ENCODE measurements around the gene GRID1. TPM values are rescaled to one million over a fixed set of nuclear protein-coding genes. Genes with fewer than 3 reads are reported as not detected.
A peak's percentile ranks its signal among the peaks of the same experiment; 100 is the strongest.

GRID1 gene
- total RNA-seq: 1.1 and 1.2 TPM in 2 replicates
- long read RNA-seq, partial matches to known transcripts: 0 of 1 reads
- long read RNA-seq, other reads (novel, unspliced or antisense): 1 of 1 reads

DNA sequence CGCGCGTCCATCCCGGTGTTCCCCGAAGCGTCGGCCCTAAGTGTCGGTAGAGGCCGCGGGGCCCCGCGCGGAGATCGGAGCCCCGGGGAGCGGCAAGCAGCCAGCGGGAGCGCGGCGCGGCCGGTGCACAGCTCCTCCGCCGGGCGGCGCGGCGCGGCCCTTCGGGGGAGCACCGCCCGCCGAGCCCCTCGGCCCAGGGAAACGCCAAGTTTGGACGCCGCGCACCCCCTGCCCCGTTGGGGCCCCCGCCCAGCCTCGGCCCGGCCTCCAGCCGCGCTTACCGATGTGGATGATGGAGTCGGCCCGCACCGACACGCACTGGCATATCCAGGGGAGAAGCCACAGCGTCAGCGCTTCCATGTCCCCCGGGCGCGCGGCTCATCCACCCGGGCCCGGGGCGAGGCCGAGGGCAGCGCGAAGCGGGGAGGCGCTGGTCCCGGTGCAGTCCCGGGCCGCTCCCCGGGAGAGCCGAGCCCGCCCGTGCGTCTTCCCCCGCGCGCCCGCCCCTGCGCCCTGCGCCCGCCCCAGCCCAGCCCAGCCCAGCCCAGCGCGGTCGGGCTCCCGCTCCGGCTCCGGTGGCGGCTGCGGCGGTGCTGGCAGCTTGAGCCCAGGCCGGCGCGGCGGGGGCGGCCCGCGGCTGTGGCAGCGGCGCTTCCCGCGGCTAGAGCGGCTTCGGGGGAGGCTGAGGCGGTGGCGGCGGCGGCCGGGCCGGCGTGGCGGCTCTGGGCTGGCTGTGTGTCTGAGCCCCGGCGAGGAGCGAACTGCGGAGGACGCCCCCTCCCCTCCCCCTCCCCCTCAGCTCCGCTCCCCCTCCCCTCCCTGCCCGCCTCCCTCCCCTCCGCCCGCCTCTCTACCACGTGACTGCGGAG is at the start of gene GRID1:
Gene GRID1 (minus strand): TSS at position 763 of the 869 bp plus-strand sequence.
- Mint-ChIP-seq H3K27me3 (ENCODE audit: low read depth) (peaks cover 88% of the 10 kb centered on the region), H3K4me1 (peaks cover 12% of the 10 kb centered on the region), H3K27ac (ENCODE audit: unreplicated experiment) (no peak within 1 kb of the TSS), H3K36me3 (ENCODE audit: low read depth) (no peaks in the 10 kb centered on the region), H3K4me3 (peak within 1 kb of the TSS; percentile 88), H3K9me3 (no peaks in the 10 kb centered on the region)
- DNase-seq (ENCODE audit: low read depth, low spot score): no peak
- TF ChIP-seq, protein P1, sequence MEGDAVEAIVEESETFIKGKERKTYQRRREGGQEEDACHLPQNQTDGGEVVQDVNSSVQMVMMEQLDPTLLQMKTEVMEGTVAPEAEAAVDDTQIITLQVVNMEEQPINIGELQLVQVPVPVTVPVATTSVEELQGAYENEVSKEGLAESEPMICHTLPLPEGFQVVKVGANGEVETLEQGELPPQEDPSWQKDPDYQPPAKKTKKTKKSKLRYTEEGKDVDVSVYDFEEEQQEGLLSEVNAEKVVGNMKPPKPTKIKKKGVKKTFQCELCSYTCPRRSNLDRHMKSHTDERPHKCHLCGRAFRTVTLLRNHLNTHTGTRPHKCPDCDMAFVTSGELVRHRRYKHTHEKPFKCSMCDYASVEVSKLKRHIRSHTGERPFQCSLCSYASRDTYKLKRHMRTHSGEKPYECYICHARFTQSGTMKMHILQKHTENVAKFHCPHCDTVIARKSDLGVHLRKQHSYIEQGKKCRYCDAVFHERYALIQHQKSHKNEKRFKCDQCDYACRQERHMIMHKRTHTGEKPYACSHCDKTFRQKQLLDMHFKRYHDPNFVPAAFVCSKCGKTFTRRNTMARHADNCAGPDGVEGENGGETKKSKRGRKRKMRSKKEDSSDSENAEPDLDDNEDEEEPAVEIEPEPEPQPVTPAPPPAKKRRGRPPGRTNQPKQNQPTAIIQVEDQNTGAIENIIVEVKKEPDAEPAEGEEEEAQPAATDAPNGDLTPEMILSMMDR (conservative IDR thresholded peaks at IDR 0.05): peak; percentile 28

DNA sequence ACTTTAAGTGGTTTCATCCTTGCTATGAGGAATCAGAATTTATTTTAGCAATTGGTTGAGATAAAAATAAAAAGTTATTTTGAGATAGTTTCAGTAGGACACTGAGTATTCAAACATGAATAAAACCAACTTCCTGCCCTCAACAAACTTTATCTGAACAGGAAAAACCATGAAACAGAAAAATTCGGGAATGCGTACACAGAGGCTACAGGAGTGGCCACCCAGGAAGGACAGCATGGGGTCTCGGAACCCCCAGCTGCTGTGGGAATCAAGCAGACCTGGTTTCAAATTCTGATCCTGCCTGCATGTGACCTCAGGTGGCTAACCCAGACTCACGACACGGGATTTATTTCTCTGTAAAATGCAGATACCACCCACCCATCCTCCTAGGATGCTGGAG is 49.0 kb upstream of the GRID1 start:
- Mint-ChIP-seq H3K36me3 (ENCODE audit: low read depth) (no peaks in the 10 kb centered on the region), H3K4me3 (no peak overlapping the region)

DNA sequence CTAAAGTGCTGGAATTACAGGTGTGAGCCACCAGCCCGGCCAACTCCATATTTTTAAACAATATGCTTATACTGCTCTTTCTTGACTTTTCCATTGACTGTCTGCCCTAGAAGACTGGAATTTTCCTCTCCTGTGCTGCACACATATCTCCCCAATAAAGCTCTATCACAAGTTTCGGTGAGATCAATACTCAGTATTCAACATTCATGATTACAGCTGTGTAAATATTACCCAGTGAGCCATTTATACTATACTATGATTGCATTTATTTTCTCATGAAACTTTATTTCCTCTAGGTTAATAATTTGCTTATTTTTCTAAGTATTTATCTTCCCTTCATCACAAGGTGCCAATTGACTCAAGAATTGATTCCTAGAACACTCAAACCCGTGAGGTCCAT is 48.5 kb upstream of the GRID1 start:
- H3K4me1 Mint-ChIP-seq: no peaks in the 10 kb centered on the region
- peaks cover 20% of the 10 kb centered on the region for H3K27me3 Mint-ChIP-seq (ENCODE audit: low read depth)
- no peak overlapping the region for H3K27ac Mint-ChIP-seq (ENCODE audit: unreplicated experiment)
- no peak for DNase-seq (ENCODE audit: low read depth, low spot score)
- H3K36me3 Mint-ChIP-seq (ENCODE audit: low read depth): no peaks in the 10 kb centered on the region
- peaks cover 3% of the 10 kb centered on the region for H3K9me3 Mint-ChIP-seq
- H3K4me3 Mint-ChIP-seq: no peak overlapping the region
- TF ChIP-seq, protein P1 (conservative IDR thresholded peaks at IDR 0.05): no peak

More for the DNA sequence above, 49.0 kb upstream of the GRID1 start:
- H3K9me3 Mint-ChIP-seq: peaks cover 3% of the 10 kb centered on the region
- DNase-seq (ENCODE audit: low read depth, low spot score): no peak
- no peak overlapping the region for H3K27ac Mint-ChIP-seq (ENCODE audit: unreplicated experiment)
- H3K4me1 Mint-ChIP-seq: no peaks in the 10 kb centered on the region
- TF ChIP-seq, protein P1 (conservative IDR thresholded peaks at IDR 0.05): no peak
- H3K27me3 Mint-ChIP-seq (ENCODE audit: low read depth): peaks cover 25% of the 10 kb centered on the region

DNA sequence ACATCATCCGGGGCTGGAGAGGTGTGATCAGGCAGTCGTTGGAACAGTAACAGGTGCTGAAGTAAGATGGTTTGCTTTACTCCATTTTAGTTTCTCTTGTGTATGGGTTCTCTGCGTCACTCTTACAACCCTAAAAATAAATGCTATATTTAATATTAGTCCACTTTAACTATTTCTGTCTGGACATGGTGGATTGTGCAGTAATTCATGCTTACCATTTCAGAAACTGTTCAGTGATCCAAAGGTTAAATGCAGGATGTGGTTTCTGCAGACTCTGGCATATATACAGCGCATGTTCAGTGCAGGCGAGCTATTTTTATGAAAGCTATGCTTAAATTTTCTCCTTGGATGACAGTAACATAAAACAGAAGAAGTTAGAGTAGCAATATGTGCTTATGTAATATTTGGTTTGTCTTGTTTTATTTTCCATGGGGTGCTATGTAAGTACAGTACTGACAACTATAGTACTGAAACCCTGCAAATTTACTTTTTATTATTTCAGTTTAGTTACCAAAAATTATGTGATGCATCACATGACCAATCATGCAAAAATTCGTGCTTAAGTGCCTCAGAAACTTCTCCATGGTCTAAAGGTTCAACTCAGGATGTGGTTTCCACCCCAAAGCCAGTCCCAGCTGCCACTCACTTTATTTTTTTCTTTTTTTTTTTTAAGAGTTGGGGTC is 46.6 kb upstream of the GRID1 start:
- H3K27me3 Mint-ChIP-seq (ENCODE audit: low read depth): peaks cover 19% of the 10 kb centered on the region
- TF ChIP-seq, protein P1 (conservative IDR thresholded peaks at IDR 0.05): no peak
- no peaks in the 10 kb centered on the region for H3K36me3 Mint-ChIP-seq (ENCODE audit: low read depth)
- no peaks in the 10 kb centered on the region for H3K4me1 Mint-ChIP-seq
- H3K4me3 Mint-ChIP-seq: no peak overlapping the region
- peaks cover 3% of the 10 kb centered on the region for H3K9me3 Mint-ChIP-seq
- no peak for DNase-seq (ENCODE audit: low read depth, low spot score)
- no peak overlapping the region for H3K27ac Mint-ChIP-seq (ENCODE audit: unreplicated experiment)

DNA sequence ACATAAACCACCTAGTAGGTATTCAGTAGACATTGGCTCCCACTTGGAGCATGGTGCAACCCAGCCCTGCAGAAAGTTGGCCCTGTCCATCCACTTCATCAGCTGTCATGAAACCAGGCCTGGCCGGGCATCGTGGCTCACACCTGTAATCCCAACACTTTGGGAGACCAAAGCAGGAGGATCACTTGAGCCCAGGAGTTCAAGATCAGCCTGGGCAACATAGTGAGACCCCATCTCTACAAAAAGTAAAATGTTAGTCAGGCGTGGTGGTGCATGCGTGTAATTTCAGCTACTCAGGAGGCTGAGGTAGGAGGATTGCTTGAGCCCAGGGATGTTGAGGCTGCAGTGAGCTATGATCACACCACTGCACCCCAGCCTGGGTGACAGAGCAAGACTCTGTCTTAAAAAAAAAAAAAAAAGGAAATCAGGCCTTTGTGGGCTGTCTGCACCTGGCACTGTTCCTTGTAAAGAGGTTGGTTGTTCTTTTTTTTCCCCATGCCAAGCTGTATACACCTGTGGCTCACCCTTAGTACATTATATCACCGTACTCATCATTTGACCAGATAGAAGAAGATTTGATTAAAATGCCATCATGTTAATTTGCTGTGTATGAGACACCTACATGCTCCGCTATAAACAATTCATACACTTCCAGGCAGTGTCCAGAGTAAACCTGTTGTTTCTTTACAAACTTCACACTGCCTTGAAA is 45.4 kb upstream of the GRID1 start:
- Mint-ChIP-seq H3K27ac (ENCODE audit: unreplicated experiment) (peak overlapping the region; percentile 19), H3K4me1 (no peaks in the 10 kb centered on the region), H3K36me3 (ENCODE audit: low read depth) (no peaks in the 10 kb centered on the region), H3K27me3 (ENCODE audit: low read depth) (peaks cover 16% of the 10 kb centered on the region), H3K4me3 (no peak overlapping the region), H3K9me3 (peaks cover 3% of the 10 kb centered on the region)
- no peak for DNase-seq (ENCODE audit: low read depth, low spot score)
- TF ChIP-seq, protein P1 (conservative IDR thresholded peaks at IDR 0.05): no peak

All from neural crest cell (in vitro differentiated cells).